ENCODE results near the gene TRPM1. TPM values are rescaled to one million over a fixed set of nuclear protein-coding genes. Genes with fewer than 3 reads are reported as not detected.
A peak's percentile ranks its signal among the peaks of the same experiment; 100 is the strongest.

TRPM1 gene
- total RNA-seq, 1 experiment from 2014 or later, result 0.77 TPM

- TF ChIP-seq, protein P1, sequence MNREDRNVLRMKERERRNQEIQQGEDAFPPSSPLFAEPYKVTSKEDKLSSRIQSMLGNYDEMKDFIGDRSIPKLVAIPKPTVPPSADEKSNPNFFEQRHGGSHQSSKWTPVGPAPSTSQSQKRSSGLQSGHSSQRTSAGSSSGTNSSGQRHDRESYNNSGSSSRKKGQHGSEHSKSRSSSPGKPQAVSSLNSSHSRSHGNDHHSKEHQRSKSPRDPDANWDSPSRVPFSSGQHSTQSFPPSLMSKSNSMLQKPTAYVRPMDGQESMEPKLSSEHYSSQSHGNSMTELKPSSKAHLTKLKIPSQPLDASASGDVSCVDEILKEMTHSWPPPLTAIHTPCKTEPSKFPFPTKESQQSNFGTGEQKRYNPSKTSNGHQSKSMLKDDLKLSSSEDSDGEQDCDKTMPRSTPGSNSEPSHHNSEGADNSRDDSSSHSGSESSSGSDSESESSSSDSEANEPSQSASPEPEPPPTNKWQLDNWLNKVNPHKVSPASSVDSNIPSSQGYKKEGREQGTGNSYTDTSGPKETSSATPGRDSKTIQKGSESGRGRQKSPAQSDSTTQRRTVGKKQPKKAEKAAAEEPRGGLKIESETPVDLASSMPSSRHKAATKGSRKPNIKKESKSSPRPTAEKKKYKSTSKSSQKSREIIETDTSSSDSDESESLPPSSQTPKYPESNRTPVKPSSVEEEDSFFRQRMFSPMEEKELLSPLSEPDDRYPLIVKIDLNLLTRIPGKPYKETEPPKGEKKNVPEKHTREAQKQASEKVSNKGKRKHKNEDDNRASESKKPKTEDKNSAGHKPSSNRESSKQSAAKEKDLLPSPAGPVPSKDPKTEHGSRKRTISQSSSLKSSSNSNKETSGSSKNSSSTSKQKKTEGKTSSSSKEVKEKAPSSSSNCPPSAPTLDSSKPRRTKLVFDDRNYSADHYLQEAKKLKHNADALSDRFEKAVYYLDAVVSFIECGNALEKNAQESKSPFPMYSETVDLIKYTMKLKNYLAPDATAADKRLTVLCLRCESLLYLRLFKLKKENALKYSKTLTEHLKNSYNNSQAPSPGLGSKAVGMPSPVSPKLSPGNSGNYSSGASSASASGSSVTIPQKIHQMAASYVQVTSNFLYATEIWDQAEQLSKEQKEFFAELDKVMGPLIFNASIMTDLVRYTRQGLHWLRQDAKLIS (CRISPR knock-in tag; IDR thresholded peaks at IDR 0.05; ENCODE audit: borderline replicate concordance), result no peak
- no peak for TF ChIP-seq PRRX2 (CRISPR knock-in tag; IDR thresholded peaks at IDR 0.05)
- TF ChIP-seq, protein P2, sequence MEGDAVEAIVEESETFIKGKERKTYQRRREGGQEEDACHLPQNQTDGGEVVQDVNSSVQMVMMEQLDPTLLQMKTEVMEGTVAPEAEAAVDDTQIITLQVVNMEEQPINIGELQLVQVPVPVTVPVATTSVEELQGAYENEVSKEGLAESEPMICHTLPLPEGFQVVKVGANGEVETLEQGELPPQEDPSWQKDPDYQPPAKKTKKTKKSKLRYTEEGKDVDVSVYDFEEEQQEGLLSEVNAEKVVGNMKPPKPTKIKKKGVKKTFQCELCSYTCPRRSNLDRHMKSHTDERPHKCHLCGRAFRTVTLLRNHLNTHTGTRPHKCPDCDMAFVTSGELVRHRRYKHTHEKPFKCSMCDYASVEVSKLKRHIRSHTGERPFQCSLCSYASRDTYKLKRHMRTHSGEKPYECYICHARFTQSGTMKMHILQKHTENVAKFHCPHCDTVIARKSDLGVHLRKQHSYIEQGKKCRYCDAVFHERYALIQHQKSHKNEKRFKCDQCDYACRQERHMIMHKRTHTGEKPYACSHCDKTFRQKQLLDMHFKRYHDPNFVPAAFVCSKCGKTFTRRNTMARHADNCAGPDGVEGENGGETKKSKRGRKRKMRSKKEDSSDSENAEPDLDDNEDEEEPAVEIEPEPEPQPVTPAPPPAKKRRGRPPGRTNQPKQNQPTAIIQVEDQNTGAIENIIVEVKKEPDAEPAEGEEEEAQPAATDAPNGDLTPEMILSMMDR (IDR thresholded peaks at IDR 0.05), result no peak
- TF ChIP-seq, protein P3, sequence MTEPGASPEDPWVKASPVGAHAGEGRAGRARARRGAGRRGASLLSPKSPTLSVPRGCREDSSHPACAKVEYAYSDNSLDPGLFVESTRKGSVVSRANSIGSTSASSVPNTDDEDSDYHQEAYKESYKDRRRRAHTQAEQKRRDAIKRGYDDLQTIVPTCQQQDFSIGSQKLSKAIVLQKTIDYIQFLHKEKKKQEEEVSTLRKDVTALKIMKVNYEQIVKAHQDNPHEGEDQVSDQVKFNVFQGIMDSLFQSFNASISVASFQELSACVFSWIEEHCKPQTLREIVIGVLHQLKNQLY (CRISPR knock-in tag; IDR thresholded peaks at IDR 0.05), result no peak
- TF ChIP-seq, protein P4, sequence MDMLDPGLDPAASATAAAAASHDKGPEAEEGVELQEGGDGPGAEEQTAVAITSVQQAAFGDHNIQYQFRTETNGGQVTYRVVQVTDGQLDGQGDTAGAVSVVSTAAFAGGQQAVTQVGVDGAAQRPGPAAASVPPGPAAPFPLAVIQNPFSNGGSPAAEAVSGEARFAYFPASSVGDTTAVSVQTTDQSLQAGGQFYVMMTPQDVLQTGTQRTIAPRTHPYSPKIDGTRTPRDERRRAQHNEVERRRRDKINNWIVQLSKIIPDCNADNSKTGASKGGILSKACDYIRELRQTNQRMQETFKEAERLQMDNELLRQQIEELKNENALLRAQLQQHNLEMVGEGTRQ (CRISPR knock-in tag; IDR thresholded peaks at IDR 0.05), result no peak
- TF ChIP-seq SMAD3 (CRISPR knock-in tag; IDR thresholded peaks at IDR 0.05; ENCODE audit: borderline replicate concordance), result no peak
- TF ChIP-seq ESRRA (CRISPR knock-in tag; IDR thresholded peaks at IDR 0.05; ENCODE audit: borderline replicate concordance), result no peak
- TF ChIP-seq E2F1 (CRISPR knock-in tag; IDR thresholded peaks at IDR 0.05), result no peak
- no peak for TF ChIP-seq ZSCAN18 (CRISPR knock-in tag; IDR thresholded peaks at IDR 0.05)
- no peak; the same call in 1 of the 2 replicates for TF ChIP-seq TEAD4 (CRISPR knock-in tag; IDR thresholded peaks at IDR 0.05)
- TF ChIP-seq ZBTB43 (CRISPR knock-in tag; IDR thresholded peaks at IDR 0.05), result no peak
- TF ChIP-seq JUN (CRISPR knock-in tag; IDR thresholded peaks at IDR 0.05), result peak; percentile 74; the same call in 1 of the 2 replicates
- TF ChIP-seq SP1 (CRISPR knock-in tag; conservative IDR thresholded peaks at IDR 0.05), result peak; percentile 36; the same call in 1 of the 2 replicates
- TF ChIP-seq, protein P5, sequence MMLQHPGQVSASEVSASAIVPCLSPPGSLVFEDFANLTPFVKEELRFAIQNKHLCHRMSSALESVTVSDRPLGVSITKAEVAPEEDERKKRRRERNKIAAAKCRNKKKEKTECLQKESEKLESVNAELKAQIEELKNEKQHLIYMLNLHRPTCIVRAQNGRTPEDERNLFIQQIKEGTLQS (CRISPR knock-in tag; conservative IDR thresholded peaks at IDR 0.05), result no peak
- TF ChIP-seq, protein P6, sequence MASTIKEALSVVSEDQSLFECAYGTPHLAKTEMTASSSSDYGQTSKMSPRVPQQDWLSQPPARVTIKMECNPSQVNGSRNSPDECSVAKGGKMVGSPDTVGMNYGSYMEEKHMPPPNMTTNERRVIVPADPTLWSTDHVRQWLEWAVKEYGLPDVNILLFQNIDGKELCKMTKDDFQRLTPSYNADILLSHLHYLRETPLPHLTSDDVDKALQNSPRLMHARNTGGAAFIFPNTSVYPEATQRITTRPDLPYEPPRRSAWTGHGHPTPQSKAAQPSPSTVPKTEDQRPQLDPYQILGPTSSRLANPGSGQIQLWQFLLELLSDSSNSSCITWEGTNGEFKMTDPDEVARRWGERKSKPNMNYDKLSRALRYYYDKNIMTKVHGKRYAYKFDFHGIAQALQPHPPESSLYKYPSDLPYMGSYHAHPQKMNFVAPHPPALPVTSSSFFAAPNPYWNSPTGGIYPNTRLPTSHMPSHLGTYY (CRISPR knock-in tag; IDR thresholded peaks at IDR 0.05), result no peak
- peak; percentile 70 for TF ChIP-seq HMGXB4 (CRISPR knock-in tag; IDR thresholded peaks at IDR 0.05)
- TF ChIP-seq ZNF232 (CRISPR knock-in tag; IDR thresholded peaks at IDR 0.05), result no peak
- TF ChIP-seq, protein P7, sequence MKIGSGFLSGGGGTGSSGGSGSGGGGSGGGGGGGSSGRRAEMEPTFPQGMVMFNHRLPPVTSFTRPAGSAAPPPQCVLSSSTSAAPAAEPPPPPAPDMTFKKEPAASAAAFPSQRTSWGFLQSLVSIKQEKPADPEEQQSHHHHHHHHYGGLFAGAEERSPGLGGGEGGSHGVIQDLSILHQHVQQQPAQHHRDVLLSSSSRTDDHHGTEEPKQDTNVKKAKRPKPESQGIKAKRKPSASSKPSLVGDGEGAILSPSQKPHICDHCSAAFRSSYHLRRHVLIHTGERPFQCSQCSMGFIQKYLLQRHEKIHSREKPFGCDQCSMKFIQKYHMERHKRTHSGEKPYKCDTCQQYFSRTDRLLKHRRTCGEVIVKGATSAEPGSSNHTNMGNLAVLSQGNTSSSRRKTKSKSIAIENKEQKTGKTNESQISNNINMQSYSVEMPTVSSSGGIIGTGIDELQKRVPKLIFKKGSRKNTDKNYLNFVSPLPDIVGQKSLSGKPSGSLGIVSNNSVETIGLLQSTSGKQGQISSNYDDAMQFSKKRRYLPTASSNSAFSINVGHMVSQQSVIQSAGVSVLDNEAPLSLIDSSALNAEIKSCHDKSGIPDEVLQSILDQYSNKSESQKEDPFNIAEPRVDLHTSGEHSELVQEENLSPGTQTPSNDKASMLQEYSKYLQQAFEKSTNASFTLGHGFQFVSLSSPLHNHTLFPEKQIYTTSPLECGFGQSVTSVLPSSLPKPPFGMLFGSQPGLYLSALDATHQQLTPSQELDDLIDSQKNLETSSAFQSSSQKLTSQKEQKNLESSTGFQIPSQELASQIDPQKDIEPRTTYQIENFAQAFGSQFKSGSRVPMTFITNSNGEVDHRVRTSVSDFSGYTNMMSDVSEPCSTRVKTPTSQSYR (CRISPR knock-in tag; IDR thresholded peaks at IDR 0.05), result no peak
Measured at GRCh38 chr15:30991255-30992235, 110.0 kb downstream of the TRPM1 start, which contains the start of gene MTMR10 (continued).

Data from WTC11 (cell line).